ENCODE measurements around the gene EHD1. TPM values are rescaled to one million over a fixed set of nuclear protein-coding genes. Genes with fewer than 3 reads are reported as not detected.
A peak's percentile ranks its signal among the peaks of the same experiment; 100 is the strongest.

EHD1 gene
- total RNA-seq, 5 donors from 2014 or later (not counting 1 experiment from before 2014, with no cell fraction given): 126 to 286 (median 269) TPM

GRCh38 chr11:64894070-64894811, 15.8 kb upstream of the EHD1 start:
- ChIA-PET POLR2A (interaction anchor here in 1 of 2 donors (0.6 to 1.3 kb wide), 2 partner anchors 9 to 49 kb away, joined by 3 to 8 read pairs; no protein-coding TSS in a partner anchor), CTCF (interaction anchor here (0.6 to 4.2 kb wide), 7 partner anchors 19 to 64 kb away, joined by 3 to 25 read pairs (median 4); partner anchors contain the start of gene CDC42BPG (in 1 of the 2))
- 23% methylated on average over 5 of the region's 14 CpGs for WGBS (ENCODE audit: insufficient coverage)
- Mint-ChIP-seq H3K4me3 (no peak overlapping the region), H3K36me3 (peaks cover 16% of the 10 kb centered on the region), H3K9me3 (no peaks in the 10 kb centered on the region), H3K27me3 (no peaks in the 10 kb centered on the region), H3K27ac (peak overlapping the region in 1 of 2 donors; percentile 16), H3K4me1 (peaks cover 0 to 2% (median 2%) of the 10 kb centered on the region in 3 donors)
- H3K27ac ChIP-seq (ENCODE audit: low read length): no peak overlapping the region
- peaks cover 2 to 9% of the 10 kb centered on the region in 2 experiments for H3K4me1 ChIP-seq (ENCODE audit: control insufficient read depth in 1 of 2, extremely low read depth in 1 of 2, insufficient read depth in 2 of 2, low read length in 2 of 2)
- peaks cover 14 to 28% of the 10 kb centered on the region in 2 donors for H3K36me3 ChIP-seq (ENCODE audit: control insufficient read depth in 2 of 2, extremely low read depth in 1 of 2, insufficient read depth in 1 of 2, low read length in 1 of 2)
- peak; percentile 69 to 95 (median 88) for DNase-seq
- H3K27me3 ChIP-seq (replicated peaks in 1 of 2; ENCODE audit: control insufficient read depth in 2 of 2, extremely low read depth in 1 of 2, insufficient read depth in 2 of 2, low read length in 1 of 2): no peaks in the 10 kb centered on the region
- H3K4me3 ChIP-seq (ENCODE audit: control insufficient read depth in 1 of 2, extremely low read depth in 1 of 2, low read length in 1 of 2): no peak overlapping the region
- peak; percentile 80 to 96 (median 94) for ATAC-seq (replicated peaks in 1 of 4)
- H3K9me3 ChIP-seq: no peaks in the 10 kb centered on the region

- Mint-ChIP-seq H3K27ac (no peak overlapping the region), H3K4me3 (no peak overlapping the region), H3K36me3 (peaks cover 13% of the 10 kb centered on the region), H3K9me3 (no peaks in the 10 kb centered on the region), H3K27me3 (no peaks in the 10 kb centered on the region), H3K4me1 (peaks cover 0 to 2% (median 0%) of the 10 kb centered on the region in 3 donors)
- Histone ChIP-seq H3K27me3 (replicated peaks in 1 of 2; ENCODE audit: control insufficient read depth in 2 of 2, extremely low read depth in 1 of 2, insufficient read depth in 2 of 2, low read length in 1 of 2) (no peaks in the 10 kb centered on the region), H3K9me3 (no peaks in the 10 kb centered on the region), H3K4me1 (ENCODE audit: control insufficient read depth in 1 of 2, extremely low read depth in 1 of 2, insufficient read depth in 2 of 2, low read length in 2 of 2) (peaks cover 2 to 13% of the 10 kb centered on the region in 2 experiments), H3K36me3 (ENCODE audit: control insufficient read depth in 2 of 2, extremely low read depth in 1 of 2, insufficient read depth in 1 of 2, low read length in 1 of 2) (peaks cover 14 to 25% of the 10 kb centered on the region in 2 donors), H3K4me3 (ENCODE audit: control insufficient read depth in 1 of 2, extremely low read depth in 1 of 2, low read length in 1 of 2) (no peak overlapping the region), H3K27ac (ENCODE audit: low read length) (no peak overlapping the region)
- DNase-seq (no peak), ATAC-seq (replicated peaks in 1 of 4) (no peak)
- 86% methylated on average over 17 of the region's 25 CpGs for WGBS (ENCODE audit: insufficient coverage)
- ChIA-PET POLR2A (interaction anchor here in 1 of 2 donors (1.3 kb wide), 1 partner anchor 10 kb away, joined by 3 read pairs; no protein-coding TSS in a partner anchor), CTCF (interaction anchor here (0.9 to 4.2 kb wide), 5 partner anchors 21 to 49 kb away, joined by 3 to 25 read pairs (median 3); partner anchors contain the start of gene CDC42BPG (in 1 of the 2))
Measured at GRCh38 chr11:64893194-64894069, 15.0 kb upstream of the EHD1 start.

DNA sequence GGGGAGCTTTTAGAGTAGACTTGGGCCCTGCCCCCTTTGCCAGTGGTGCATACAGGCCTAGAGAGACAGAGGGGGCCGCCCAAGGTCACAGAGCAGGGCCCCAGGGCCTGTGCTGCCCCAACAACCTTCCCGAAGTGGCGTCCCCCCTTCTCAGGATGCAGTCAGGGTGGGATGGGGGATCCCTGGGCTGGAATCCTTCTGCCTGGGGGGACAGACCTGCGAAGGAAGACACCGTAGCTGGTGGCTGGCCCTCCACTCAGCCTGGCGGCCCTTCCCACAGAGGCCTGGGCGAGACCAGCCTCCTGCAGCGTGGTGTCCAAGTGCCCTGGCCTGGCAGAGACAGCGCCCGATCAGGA, 14.4 kb upstream of the EHD1 start:
- H3K36me3 ChIP-seq (ENCODE audit: control insufficient read depth in 2 of 2, extremely low read depth in 1 of 2, insufficient read depth in 1 of 2, low read length in 1 of 2): peaks cover 14 to 20% of the 10 kb centered on the region in 2 donors
- DNase-seq: no peak
- no peak overlapping the region for H3K27ac ChIP-seq (ENCODE audit: low read length)
- H3K36me3 Mint-ChIP-seq: peaks cover 10% of the 10 kb centered on the region
- H3K4me1 Mint-ChIP-seq: peaks cover 5 to 7% (median 6%) of the 10 kb centered on the region in 3 donors
- ChIA-PET POLR2A (no interaction called here), CTCF (interaction anchor here in 1 of 2 donors (4.2 kb wide), 1 partner anchor 45 kb away, joined by 25 read pairs; no protein-coding TSS in a partner anchor)
- H3K9me3 Mint-ChIP-seq: no peaks in the 10 kb centered on the region
- WGBS (ENCODE audit: insufficient coverage): 99% methylated on average over 9 of the region's 10 CpGs
- no peaks in the 10 kb centered on the region for H3K27me3 ChIP-seq (replicated peaks in 1 of 2; ENCODE audit: control insufficient read depth in 2 of 2, extremely low read depth in 1 of 2, insufficient read depth in 2 of 2, low read length in 1 of 2)
- no peaks in the 10 kb centered on the region for H3K9me3 ChIP-seq
- peaks cover 7 to 19% of the 10 kb centered on the region in 2 experiments for H3K4me1 ChIP-seq (ENCODE audit: control insufficient read depth in 1 of 2, extremely low read depth in 1 of 2, insufficient read depth in 2 of 2, low read length in 2 of 2)
- ATAC-seq (replicated peaks in 1 of 4): no peak
- no peaks in the 10 kb centered on the region for H3K27me3 Mint-ChIP-seq
- no peak overlapping the region for H3K4me3 ChIP-seq (ENCODE audit: control insufficient read depth in 1 of 2, extremely low read depth in 1 of 2, low read length in 1 of 2)
- H3K27ac Mint-ChIP-seq: no peak overlapping the region
- H3K4me3 Mint-ChIP-seq: no peak overlapping the region

GRCh38 chr11:64892411-64892831, 14.0 kb upstream of the EHD1 start:
- Mint-ChIP-seq H3K4me3 (no peak overlapping the region), H3K27me3 (no peaks in the 10 kb centered on the region), H3K36me3 (peaks cover 10% of the 10 kb centered on the region), H3K9me3 (no peaks in the 10 kb centered on the region), H3K27ac (no peak overlapping the region), H3K4me1 (peaks cover 8 to 10% (median 10%) of the 10 kb centered on the region in 3 donors)
- ATAC-seq (replicated peaks in 1 of 4) (no peak), DNase-seq (no peak)
- Histone ChIP-seq H3K4me1 (ENCODE audit: control insufficient read depth in 1 of 2, extremely low read depth in 1 of 2, insufficient read depth in 2 of 2, low read length in 2 of 2) (peaks cover 10 to 23% of the 10 kb centered on the region in 2 experiments), H3K4me3 (ENCODE audit: control insufficient read depth in 1 of 2, extremely low read depth in 1 of 2, low read length in 1 of 2) (no peak overlapping the region), H3K27me3 (replicated peaks in 1 of 2; ENCODE audit: control insufficient read depth in 2 of 2, extremely low read depth in 1 of 2, insufficient read depth in 2 of 2, low read length in 1 of 2) (no peaks in the 10 kb centered on the region), H3K27ac (ENCODE audit: low read length) (no peak overlapping the region), H3K9me3 (no peaks in the 10 kb centered on the region), H3K36me3 (ENCODE audit: control insufficient read depth in 2 of 2, extremely low read depth in 1 of 2, insufficient read depth in 1 of 2, low read length in 1 of 2) (peaks cover 14 to 16% of the 10 kb centered on the region in 2 donors)
- POLR2A ChIA-PET: no interaction called here
- WGBS (ENCODE audit: insufficient coverage): 88% methylated on average over 10 of the region's 11 CpGs
- CTCF ChIA-PET: interaction anchor here (1.0 to 4.2 kb wide), 2 partner anchors 44 to 45 kb away, joined by 4 to 25 read pairs; no protein-coding TSS in a partner anchor

DNA sequence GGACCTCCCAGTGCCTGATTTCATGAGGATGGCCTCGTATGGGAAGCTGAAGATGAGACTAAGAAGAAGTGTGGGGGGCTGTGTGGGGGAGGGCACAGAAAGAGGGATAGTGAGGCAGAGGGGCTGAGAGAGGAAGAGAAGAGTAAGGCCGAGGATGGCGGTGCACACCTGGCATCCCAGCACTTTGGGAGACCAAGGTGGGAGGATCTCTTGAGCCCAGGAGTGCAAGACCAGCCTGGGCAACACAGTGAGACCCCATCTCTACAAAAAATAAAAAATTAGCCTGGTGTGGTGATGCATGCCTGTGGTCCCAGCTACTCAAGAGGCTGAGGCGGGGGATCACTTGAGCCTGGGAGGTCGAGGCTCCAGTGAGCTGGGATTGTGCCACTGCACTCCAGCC, 13.5 kb upstream of the EHD1 start:
- no peaks in the 10 kb centered on the region for H3K9me3 ChIP-seq
- no peak overlapping the region for H3K4me3 ChIP-seq (ENCODE audit: control insufficient read depth in 1 of 2, extremely low read depth in 1 of 2, low read length in 1 of 2)
- H3K36me3 Mint-ChIP-seq: peaks cover 7% of the 10 kb centered on the region
- WGBS (ENCODE audit: insufficient coverage): 77% methylated on average over 5 of the region's 5 CpGs
- no peak overlapping the region for H3K27ac Mint-ChIP-seq
- H3K4me3 Mint-ChIP-seq: no peak overlapping the region
- POLR2A ChIA-PET: no interaction called here
- H3K27me3 Mint-ChIP-seq: no peaks in the 10 kb centered on the region
- H3K9me3 Mint-ChIP-seq: no peaks in the 10 kb centered on the region
- peaks cover 10 to 26% of the 10 kb centered on the region in 2 experiments for H3K4me1 ChIP-seq (ENCODE audit: control insufficient read depth in 1 of 2, extremely low read depth in 1 of 2, insufficient read depth in 2 of 2, low read length in 2 of 2)
- no peaks in the 10 kb centered on the region for H3K27me3 ChIP-seq (replicated peaks in 1 of 2; ENCODE audit: control insufficient read depth in 2 of 2, extremely low read depth in 1 of 2, insufficient read depth in 2 of 2, low read length in 1 of 2)
- peaks cover 12 to 13% of the 10 kb centered on the region in 2 donors for H3K36me3 ChIP-seq (ENCODE audit: control insufficient read depth in 2 of 2, extremely low read depth in 1 of 2, insufficient read depth in 1 of 2, low read length in 1 of 2)
- peaks cover 10 to 13% (median 13%) of the 10 kb centered on the region in 3 donors for H3K4me1 Mint-ChIP-seq
- no peak overlapping the region for H3K27ac ChIP-seq (ENCODE audit: low read length)
- DNase-seq (no peak), ATAC-seq (replicated peaks in 1 of 4) (no peak)
- CTCF ChIA-PET: interaction anchor here (0.6 to 1.0 kb wide), 2 partner anchors 44 to 48 kb away, joined by 3 to 4 read pairs; no protein-coding TSS in a partner anchor

Data from T-cell (primary cell).